OCI-LY1 (cell line): Measurements from ENCODE around the gene RXFP1.

Experiments
- H2AFZ ChIP-seq: fragments of 200-600 bp; sonication (generic), shearing (Covaris generic); 2 replicates; pipeline ENCODE4 v1.6.0; 2014; ENCODE audit warnings: antibody characterized with exemption, mild to moderate bottlenecking, low read length
- H3F3A ChIP-seq: fragments of 200-600 bp; sonication (generic), shearing (Covaris generic); 2 replicates; pipeline ENCODE4 v1.6.0; 2014; ENCODE audit warnings: mild to moderate bottlenecking, antibody characterized with exemption, low read length, moderate library complexity; ENCODE audit not compliant: insufficient read depth
- H3K27ac ChIP-seq: fragments of 200-600 bp; sonication (generic); 2 replicates; pipeline ENCODE4 v1.5.1; 2014; ENCODE audit warnings: low read length, mixed run types, mild to moderate bottlenecking, low read depth; ENCODE audit not compliant: poor library complexity, severe bottlenecking
- H3K27me3 ChIP-seq: fragments of 200-600 bp; sonication (generic); 2 replicates; pipeline ENCODE4 v1.6.0; 2014; ENCODE audit warnings: antibody characterized with exemption, mild to moderate bottlenecking, low read length, moderate library complexity; ENCODE audit not compliant: insufficient read depth
- H3K36me3 ChIP-seq: fragments of 200-600 bp; sonication (generic); 2 replicates; pipeline ENCODE4 v1.6.1; 2014; ENCODE audit warnings: mild to moderate bottlenecking, antibody characterized with exemption, low read length, moderate library complexity, mixed read lengths; ENCODE audit not compliant: insufficient read depth
- H3K4me1 ChIP-seq: fragments of 200-600 bp; sonication (generic); 2 replicates; pipeline ENCODE4 v1.5.1; 2014; ENCODE audit warnings: mild to moderate bottlenecking, low read length, moderate library complexity; ENCODE audit not compliant: insufficient read depth, severe bottlenecking
- H3K4me2 ChIP-seq: fragments of 200-600 bp; sonication (generic), shearing (Covaris generic); 2 replicates; pipeline ENCODE4 v1.6.1; 2014; ENCODE audit warnings: low read length
- H3K4me3 ChIP-seq: fragments of 200-600 bp; sonication (generic); 2 replicates; pipeline ENCODE4 v1.5.1; 2014; ENCODE audit warnings: low read length, low read depth, mild to moderate bottlenecking, mixed read lengths; ENCODE audit not compliant: poor library complexity, severe bottlenecking
- H3K79me2 ChIP-seq: fragments of 200-600 bp; shearing (Covaris generic); 2 replicates; pipeline ENCODE4 v1.6.1; 2016; ENCODE audit warnings: mixed run types, low read length, mixed read lengths; ENCODE audit not compliant: insufficient read depth
- H3K9ac ChIP-seq: fragments of 200-600 bp; sonication (generic), shearing (Covaris generic); 2 replicates; pipeline ENCODE4 v1.6.1; 2014; ENCODE audit warnings: mild to moderate bottlenecking, low read length, mixed read lengths
- H3K9me2 ChIP-seq: fragments of 200-600 bp; sonication (generic), shearing (Covaris generic); 2 replicates; pipeline ENCODE4 v1.6.1; 2014; ENCODE audit warnings: low read depth, mild to moderate bottlenecking, low read length, mixed read lengths
- H3K9me3 ChIP-seq: fragments of 200-600 bp; shearing (Covaris generic); 2 replicates; pipeline ENCODE4 v1.6.1; 2014; ENCODE audit warnings: low read length, mixed read lengths
- H4K20me1 ChIP-seq: fragments of 200-600 bp; sonication (generic), shearing (Covaris generic); 2 replicates; pipeline ENCODE4 v1.6.0; 2016; ENCODE audit warnings: mild to moderate bottlenecking, low read length; ENCODE audit not compliant: insufficient read depth
- CTCF ChIP-seq: fragments of 200-600 bp; sonication (generic), shearing (Covaris generic); IDR thresholded peaks from 2 replicates; pipeline ENCODE4 v1.5.1; 2017; ENCODE audit warnings: mild to moderate bottlenecking, antibody characterized with exemption, low read length, moderate library complexity, mixed read lengths
- EZH2 ChIP-seq: fragments of 200-600 bp; sonication (generic), shearing (Covaris generic); IDR thresholded peaks from 2 replicates; pipeline ENCODE4 v1.8.0; 2017; ENCODE audit warnings: borderline replicate concordance, mixed run types, mild to moderate bottlenecking, antibody characterized with exemption, low read length, moderate library complexity, mixed read lengths

Gene RXFP1

GRCh38 chr4:158534727-158535126 is 13.0 kb downstream of the RXFP1 start:
- H3K4me2 ChIP-seq = no peak overlapping the region
- no peak overlapping the region for H3K27ac ChIP-seq
- TF ChIP-seq EZH2 (no peak), CTCF (no peak)

DNA sequence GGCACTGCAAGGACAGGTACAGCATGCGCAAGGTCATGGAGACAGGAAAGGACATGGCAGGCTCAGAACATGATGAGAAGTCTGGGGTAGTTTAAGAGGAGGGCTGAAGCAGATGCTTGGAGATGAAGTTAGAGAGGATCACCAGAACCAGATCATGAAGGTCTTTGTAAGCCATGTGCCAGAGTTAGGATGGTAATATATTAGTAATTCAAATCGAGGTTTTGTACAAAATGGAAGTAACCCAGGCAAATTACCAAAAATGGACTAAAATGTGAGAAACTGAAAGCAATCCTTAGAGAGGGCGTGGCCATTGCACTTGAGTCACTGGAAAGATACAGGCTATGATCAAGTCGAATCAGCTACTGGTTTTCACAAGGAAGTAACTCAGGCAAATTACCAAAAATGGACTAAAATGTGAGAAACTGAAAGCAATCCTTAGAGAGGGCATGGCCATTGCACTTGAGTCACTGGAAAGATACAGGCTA is 13.5 kb downstream of the RXFP1 start:
- Histone ChIP-seq H3K36me3 (no peaks in the 10 kb centered on the region), H3F3A (no peaks in the 10 kb centered on the region), H3K4me2 (no peak overlapping the region), H4K20me1 (no peaks in the 10 kb centered on the region), H3K4me1 (no peaks in the 10 kb centered on the region), H3K4me3 (no peak overlapping the region), H3K27ac (no peak overlapping the region), H3K27me3 (no peaks in the 10 kb centered on the region), H3K9me2 (no peaks in the 10 kb centered on the region), H3K9me3 (no peaks in the 10 kb centered on the region), H3K9ac (no peak overlapping the region), H3K79me2 (no peaks in the 10 kb centered on the region), H2AFZ (no peak overlapping the region)
- no peak for TF ChIP-seq EZH2

More at GRCh38 chr4:158534727-158535126, 13.0 kb downstream of the RXFP1 start:
- no peaks in the 10 kb centered on the region for H3K79me2 ChIP-seq
- no peak overlapping the region for H2AFZ ChIP-seq
- no peaks in the 10 kb centered on the region for H3K9me3 ChIP-seq
- H3K9me2 ChIP-seq = no peaks in the 10 kb centered on the region
- no peaks in the 10 kb centered on the region for H3K27me3 ChIP-seq
- H3K9ac ChIP-seq = no peak overlapping the region
- no peak overlapping the region for H3K4me3 ChIP-seq
- no peaks in the 10 kb centered on the region for H4K20me1 ChIP-seq
- no peaks in the 10 kb centered on the region for H3K36me3 ChIP-seq
- no peaks in the 10 kb centered on the region for H3K4me1 ChIP-seq
- H3F3A ChIP-seq = no peaks in the 10 kb centered on the region

GRCh38 chr4:158536833-158537232 is 15.2 kb downstream of the RXFP1 start:
- Histone ChIP-seq H3K9me2 (no peaks in the 10 kb centered on the region), H4K20me1 (no peaks in the 10 kb centered on the region), H3F3A (no peaks in the 10 kb centered on the region), H3K9ac (no peak overlapping the region), H2AFZ (no peak overlapping the region), H3K27me3 (no peaks in the 10 kb centered on the region), H3K27ac (no peak overlapping the region), H3K9me3 (no peaks in the 10 kb centered on the region), H3K4me2 (no peak overlapping the region), H3K36me3 (no peaks in the 10 kb centered on the region), H3K4me1 (no peaks in the 10 kb centered on the region), H3K4me3 (no peak overlapping the region), H3K79me2 (no peaks in the 10 kb centered on the region)
- TF ChIP-seq EZH2 = no peak
- TF ChIP-seq CTCF = no peak

GRCh38 chr4:158538176-158538575 is 16.5 kb downstream of the RXFP1 start:
- Histone ChIP-seq H3K4me3 (no peak overlapping the region), H3K79me2 (no peaks in the 10 kb centered on the region), H3K27me3 (no peaks in the 10 kb centered on the region), H2AFZ (no peak overlapping the region), H3K9me3 (no peaks in the 10 kb centered on the region), H3F3A (no peaks in the 10 kb centered on the region), H3K27ac (no peak overlapping the region), H4K20me1 (no peaks in the 10 kb centered on the region), H3K4me1 (no peaks in the 10 kb centered on the region), H3K9ac (no peak overlapping the region), H3K36me3 (no peaks in the 10 kb centered on the region), H3K9me2 (no peaks in the 10 kb centered on the region), H3K4me2 (no peak overlapping the region)
- no peak for TF ChIP-seq EZH2
- TF ChIP-seq CTCF = no peak
